Cardiac fibroblast (primary cell): ENCODE measurements around the gene MATCAP1.

Experiments
- DNase-seq, 2 donors: peaks; one replicate each; pipeline versions ENCODE4 v3.0.0 to v3.0.0-alpha.2; 2010; ENCODE audit warnings: low read depth in 2 of 2
- H3K4me3 ChIP-seq, 2 donors: replicated peaks in 1 of 2; 1 replicate in 1 of 2; 2 replicates in 1 of 2; pipeline ENCODE4 v1.5.1; 2011; ENCODE audit warnings: low read depth in 2 of 2, low read length in 2 of 2, mild to moderate bottlenecking in 2 of 2, moderate library complexity in 1 of 2
- CTCF ChIP-seq: IDR thresholded peaks from one replicate; pipeline ENCODE4 v1.5.1; 2011; ENCODE audit warnings: low read depth, mild to moderate bottlenecking, low read length, inconsistent platforms

MATCAP1 gene

GRCh38 chr16:67200491-67200890 is 16.7 kb upstream of the MATCAP1 start:
- no peak for TF ChIP-seq CTCF
- no peak for DNase-seq
- no peak overlapping the region for H3K4me3 ChIP-seq

GRCh38 chr16:67199808-67200198 is 16.0 kb upstream of the MATCAP1 start:
- no peak for DNase-seq
- no peak overlapping the region for H3K4me3 ChIP-seq
- TF ChIP-seq CTCF, result no peak

- DNase-seq, result no peak
- peak; percentile 9 for TF ChIP-seq CTCF
- H3K4me3 ChIP-seq, result no peak within 1 kb of the TSS
Observed at GRCh38 chr16:67199011-67199807, 15.4 kb upstream of the MATCAP1 start, which contains the start of gene ELMO3. ELMO3 (plus strand) TSS chr16:67199131; CDS start chr16:67199327, 196 bp downstream.

- DNase-seq, result peak; percentile 35 to 50
- peak; percentile 68 for TF ChIP-seq CTCF
Observed at GRCh38 chr16:67198238-67198734, 14.5 kb upstream of the MATCAP1 start.

GRCh38 chr16:67197704-67198103 is 13.9 kb upstream of the MATCAP1 start:
- TF ChIP-seq CTCF, result no peak
- H3K4me3 ChIP-seq, result no peak overlapping the region
- DNase-seq, result no peak

More at GRCh38 chr16:67198238-67198734, 14.5 kb upstream of the MATCAP1 start:
- H3K4me3 ChIP-seq, result no peak overlapping the region

- DNase-seq, result no peak
- H3K4me3 ChIP-seq, result no peak overlapping the region
- no peak for TF ChIP-seq CTCF
Observed at GRCh38 chr16:67196881-67197280, 13.1 kb upstream of the MATCAP1 start.
